HL-60 (cell line): Measurements from ENCODE around the gene ADSL.

Source experiments
- DNase-seq, 2 experiments: peaks; one replicate each; pipeline ENCODE4 v3.0.0-alpha.2; 2010 to 2020; ENCODE audit warnings: low read depth in 1 of 2, low spot score in 1 of 2
- H3K27ac ChIP-seq: fragments of 250-450 bp; sonication (Bioruptor Pico); replicated peaks from 2 replicates; pipeline ENCODE4 v1.5.1; 2020; ENCODE audit warnings: mild to moderate bottlenecking, moderate library complexity
- H3K27me3 ChIP-seq: fragments of 250-450 bp; sonication (Bioruptor Pico); 2 replicates; pipeline ENCODE4 v1.5.1; 2021; ENCODE audit warnings: mild to moderate bottlenecking, moderate library complexity; ENCODE audit not compliant: insufficient read depth, poor library complexity, severe bottlenecking
- H3K4me3 ChIP-seq: replicated peaks from 2 replicates; pipeline ENCODE4 v1.5.1; 2011; ENCODE audit warnings: mild to moderate bottlenecking, control low read depth, low read length; ENCODE audit not compliant: insufficient read depth
- CTCF ChIP-seq: IDR thresholded peaks from one replicate; pipeline ENCODE4 v1.5.1; 2011; ENCODE audit warnings: low read length, control low read depth, inconsistent platforms; ENCODE audit not compliant: insufficient read depth
- GABPA ChIP-seq: IDR thresholded peaks from 2 replicates; pipeline ENCODE4 v1.6.1; 2012; ENCODE audit warnings: low read depth
- POLR2AphosphoS5 ChIP-seq: IDR thresholded peaks from 2 replicates; pipeline ENCODE4 v1.6.1; 2012; ENCODE audit warnings: low read depth
- REST ChIP-seq: IDR thresholded peaks from 2 replicates; pipeline ENCODE4 v1.6.1; 2012; ENCODE audit warnings: low read depth; ENCODE audit not compliant: insufficient replicate concordance
- SPI1 ChIP-seq: IDR thresholded peaks from 2 replicates; pipeline ENCODE4 v1.6.1; 2012; ENCODE audit warnings: low read depth, mild to moderate bottlenecking, borderline replicate concordance

The ADSL gene

DNA sequence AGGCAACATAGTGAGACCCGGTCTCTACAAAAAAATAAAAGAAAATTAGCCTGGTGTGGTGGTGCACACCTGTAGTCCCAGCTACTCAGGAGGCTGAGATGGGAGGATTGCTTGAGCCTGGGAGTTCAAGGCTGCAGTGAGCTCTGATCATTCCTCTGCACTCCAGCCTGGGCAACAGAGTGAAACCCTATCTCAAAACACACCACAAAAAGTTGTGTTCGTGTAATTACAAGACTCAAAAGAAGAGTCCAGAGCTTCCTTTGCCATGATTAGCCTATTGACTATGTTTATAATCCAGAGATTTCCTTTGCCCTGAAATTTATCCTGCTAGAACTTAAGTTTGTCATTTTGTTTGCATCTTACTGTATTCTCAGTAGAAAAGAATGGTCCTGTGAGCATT lies 45.1 kb downstream of the ADSL start:
- TF ChIP-seq REST: no peak
- TF ChIP-seq SPI1: no peak
- TF ChIP-seq GABPA: no peak
- TF ChIP-seq CTCF: no peak
- no peak for TF ChIP-seq POLR2AphosphoS5
- no peak overlapping the region for H3K27ac ChIP-seq
- no peak overlapping the region for H3K4me3 ChIP-seq
- no peak for DNase-seq
- no peaks in the 10 kb centered on the region for H3K27me3 ChIP-seq

DNA sequence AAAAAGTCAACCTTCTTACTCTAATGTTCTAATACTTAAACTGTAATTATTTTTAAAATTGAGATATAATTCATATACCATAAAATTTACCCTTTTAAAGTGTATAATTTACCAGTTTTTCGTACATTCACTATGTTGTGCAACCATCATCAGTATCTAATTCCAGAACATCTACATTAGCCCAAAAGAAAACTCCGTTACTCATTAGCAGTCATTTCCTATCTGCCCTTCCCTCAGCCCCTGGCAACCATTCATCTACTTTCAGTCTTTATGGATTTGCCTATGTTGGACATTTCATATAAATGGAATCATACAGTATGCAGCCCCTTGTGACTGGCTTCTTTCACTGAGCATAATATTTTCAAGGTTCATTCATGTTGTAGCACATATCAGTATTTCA lies 46.3 kb downstream of the ADSL start:
- Histone ChIP-seq H3K27me3 (no peaks in the 10 kb centered on the region), H3K4me3 (no peak overlapping the region), H3K27ac (no peak overlapping the region)
- no peak for DNase-seq
- TF ChIP-seq POLR2AphosphoS5 (no peak), CTCF (no peak)

DNA sequence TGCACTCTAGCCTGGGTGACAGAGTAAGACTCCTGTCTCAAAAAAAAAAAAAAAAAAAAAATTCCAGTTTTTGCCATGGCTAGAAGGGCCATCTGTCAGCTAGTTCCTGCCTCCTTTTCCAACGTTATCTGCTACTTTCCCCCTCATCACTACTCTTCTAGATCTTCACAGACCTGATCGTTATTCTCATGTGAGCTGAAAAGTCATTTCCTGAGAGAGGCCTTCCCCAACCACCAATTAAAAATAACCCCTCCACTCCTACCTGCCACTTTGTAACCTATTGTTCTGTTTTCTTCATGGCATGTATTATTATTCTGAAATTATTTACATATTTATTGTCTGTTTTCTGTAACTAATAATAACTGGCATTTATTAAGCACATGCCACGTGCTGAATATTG lies 48.3 kb downstream of the ADSL start:
- Histone ChIP-seq H3K4me3 (no peak overlapping the region), H3K27me3 (no peaks in the 10 kb centered on the region), H3K27ac (no peak overlapping the region)
- no peak for TF ChIP-seq REST
- TF ChIP-seq GABPA: no peak
- no peak for DNase-seq

DNA sequence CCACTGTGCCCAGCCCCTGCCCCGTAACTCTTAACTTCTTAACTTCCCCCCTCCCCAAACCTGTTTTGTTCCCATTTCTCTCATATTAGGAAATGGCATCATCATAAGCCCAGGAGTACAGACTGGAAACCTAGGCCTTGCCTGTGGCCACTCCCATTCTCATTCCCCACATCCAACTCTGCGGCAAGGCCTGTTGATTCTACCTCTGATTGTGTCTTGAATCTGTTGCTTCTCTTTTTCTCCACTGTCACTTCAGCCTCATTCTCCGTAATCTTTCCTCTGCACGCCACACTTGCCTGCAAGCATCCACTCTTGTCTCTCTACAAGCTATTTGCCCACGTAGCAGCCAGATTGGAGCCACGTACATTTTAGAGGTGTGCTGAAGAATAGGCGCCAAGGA lies 49.3 kb downstream of the ADSL start:
- no peak for DNase-seq
- Histone ChIP-seq H3K27me3 (no peaks in the 10 kb centered on the region), H3K4me3 (no peak overlapping the region), H3K27ac (no peak overlapping the region)
- TF ChIP-seq GABPA: no peak
- TF ChIP-seq CTCF: no peak
- no peak for TF ChIP-seq SPI1
- no peak for TF ChIP-seq REST
- no peak for TF ChIP-seq POLR2AphosphoS5
